Stimulated activated naive CD8-positive, alpha-beta T cell treated with anti-CD3 and anti-CD28 coated beads, Interleukin-15, amount 100 ng/mL, for 72 hours (primary cell): ENCODE data around the gene FAM149A.

Experiments
- ATAC-seq: fragments of 150-1000 bp; cut with Tn5 transposase; 2 replicates; pipeline ENCODE4 v1.10.0; 2021; ENCODE audit warnings: mild to moderate bottlenecking, moderate library complexity
- DNase-seq, 2 donors: peaks; one replicate each; pipeline ENCODE4 v3.0.0; 2021 to 2022
- H3K27ac Mint-ChIP-seq, 2 donors: one replicate each; pipeline ENCODE4 v1.8.0; 2022; ENCODE audit warnings: mild to moderate bottlenecking in 2 of 2, mixed read lengths in 2 of 2, moderate library complexity in 2 of 2
- H3K27me3 Mint-ChIP-seq: one replicate; pipeline ENCODE4 v1.8.0; 2022; ENCODE audit warnings: mixed read lengths
- H3K4me1 Mint-ChIP-seq: one replicate; pipeline ENCODE4 v1.8.0; 2022; ENCODE audit warnings: mild to moderate bottlenecking, mixed read lengths
- H3K4me3 Mint-ChIP-seq, 2 donors: one replicate each; pipeline ENCODE4 v1.8.0; 2022; ENCODE audit warnings: mild to moderate bottlenecking in 2 of 2, mixed read lengths in 2 of 2, moderate library complexity in 1 of 2
- H3K9me3 Mint-ChIP-seq, 2 donors: one replicate each; pipeline ENCODE4 v1.8.0; 2022; ENCODE audit warnings: mixed read lengths in 2 of 2

Gene FAM149A

GRCh38 chr4:186201535-186202230 lies 97.2 kb downstream of the FAM149A start:
- Mint-ChIP-seq H3K4me3 (peak overlapping the region in 1 of 2 donors; percentile 31), H3K9me3 (no peaks in the 10 kb centered on the region), H3K27ac (no peak overlapping the region), H3K4me1 (peaks cover 5% of the 10 kb centered on the region), H3K27me3 (no peaks in the 10 kb centered on the region)
- ATAC-seq (peak; percentile 89), DNase-seq (peak; percentile 30 to 68)

GRCh38 chr4:186202490-186203140 lies 98.1 kb downstream of the FAM149A start:
- Mint-ChIP-seq H3K27me3 (no peaks in the 10 kb centered on the region), H3K27ac (no peak overlapping the region), H3K4me1 (no peaks in the 10 kb centered on the region), H3K4me3 (peak overlapping the region in 1 of 2 donors; percentile 66), H3K9me3 (no peaks in the 10 kb centered on the region)
- DNase-seq (no peak), ATAC-seq (no peak)

GRCh38 chr4:186203406-186203805 lies 98.9 kb downstream of the FAM149A start:
- no peak overlapping the region for H3K27ac Mint-ChIP-seq

GRCh38 chr4:186204103-186204559 lies 99.6 kb downstream of the FAM149A start:
- H3K27ac Mint-ChIP-seq, result peak overlapping the region in 1 of 2 donors; percentile 79
- H3K27me3 Mint-ChIP-seq, result no peaks in the 10 kb centered on the region
- peak overlapping the region in 1 of 2 donors; percentile 66 for H3K4me3 Mint-ChIP-seq
- DNase-seq, result peak in 1 of 2 donors; percentile 83
- peak; percentile 83 for ATAC-seq
- peaks cover 5 to 8% of the 10 kb centered on the region in 2 donors for H3K9me3 Mint-ChIP-seq
- no peaks in the 10 kb centered on the region for H3K4me1 Mint-ChIP-seq

More at GRCh38 chr4:186203406-186203805, 98.9 kb downstream of the FAM149A start:
- no peaks in the 10 kb centered on the region for H3K4me1 Mint-ChIP-seq
- peak overlapping the region in 1 of 2 donors; percentile 66 for H3K4me3 Mint-ChIP-seq
- ATAC-seq (peak; percentile 13), DNase-seq (no peak)
- H3K27me3 Mint-ChIP-seq, result no peaks in the 10 kb centered on the region
- peaks cover 0 to under 1% of the 10 kb centered on the region in 2 donors for H3K9me3 Mint-ChIP-seq

GRCh38 chr4:186204686-186205085 lies 100.2 kb downstream of the FAM149A start:
- H3K9me3 Mint-ChIP-seq, result peaks cover 5 to 13% of the 10 kb centered on the region in 2 donors
- DNase-seq, result no peak
- H3K27me3 Mint-ChIP-seq, result no peaks in the 10 kb centered on the region
- no peak for ATAC-seq
- H3K27ac Mint-ChIP-seq, result no peak overlapping the region
- peak overlapping the region in 1 of 2 donors; percentile 66 for H3K4me3 Mint-ChIP-seq
- no peaks in the 10 kb centered on the region for H3K4me1 Mint-ChIP-seq

GRCh38 chr4:186205156-186205555 lies 100.7 kb downstream of the FAM149A start:
- ATAC-seq (no peak), DNase-seq (no peak)
- peak overlapping the region in 1 of 2 donors; percentile 66 for H3K4me3 Mint-ChIP-seq
- H3K4me1 Mint-ChIP-seq, result no peaks in the 10 kb centered on the region
- peaks cover 5 to 14% of the 10 kb centered on the region in 2 donors for H3K9me3 Mint-ChIP-seq
- H3K27me3 Mint-ChIP-seq, result no peaks in the 10 kb centered on the region
- H3K27ac Mint-ChIP-seq, result no peak overlapping the region

- Mint-ChIP-seq H3K4me3 (no peak overlapping the region), H3K27me3 (no peaks in the 10 kb centered on the region), H3K27ac (no peak overlapping the region), H3K9me3 (no peaks in the 10 kb centered on the region), H3K4me1 (no peaks in the 10 kb centered on the region)
- no peak for DNase-seq
- no peak for ATAC-seq
Observed at GRCh38 chr4:186216465-186217024, 112.0 kb downstream of the FAM149A start.

GRCh38 chr4:186217733-186218293 lies 113.3 kb downstream of the FAM149A start:
- DNase-seq (no peak), ATAC-seq (no peak)
- peaks cover 1% of the 10 kb centered on the region in 2 donors for H3K9me3 Mint-ChIP-seq
- H3K4me1 Mint-ChIP-seq, result no peaks in the 10 kb centered on the region
- H3K4me3 Mint-ChIP-seq, result no peak overlapping the region
- no peaks in the 10 kb centered on the region for H3K27me3 Mint-ChIP-seq
- no peak overlapping the region for H3K27ac Mint-ChIP-seq

- no peaks in the 10 kb centered on the region for H3K4me1 Mint-ChIP-seq
- no peak for ATAC-seq
- H3K4me3 Mint-ChIP-seq, result no peak overlapping the region
- no peak for DNase-seq
- no peaks in the 10 kb centered on the region for H3K27me3 Mint-ChIP-seq
- H3K9me3 Mint-ChIP-seq, result peaks cover 15 to 29% of the 10 kb centered on the region in 2 donors
- no peak overlapping the region for H3K27ac Mint-ChIP-seq
Observed at GRCh38 chr4:186221624-186222023, 117.1 kb downstream of the FAM149A start.
